NCI-H2171 treated with DMSO at 0.1 percent for 48 hours (cell line): ENCODE data around the gene PIWIL1.

ENCODE experiments used
- DNase-seq: peaks from one replicate; lab custom pipeline; 2025; lab: John Stamatoyannopoulos, UW

The PIWIL1 gene

GRCh38 chr12:130337488-130338303 lies at the start of gene PIWIL1:
PIWIL1 (plus strand) TSS chr12:130337887; CDS start chr12:130342592, 4,705 bp downstream.
- no peak for DNase-seq

GRCh38 chr12:130288206-130288605 lies 49.5 kb upstream of the PIWIL1 start:
- peak; percentile 0 for DNase-seq

DNA sequence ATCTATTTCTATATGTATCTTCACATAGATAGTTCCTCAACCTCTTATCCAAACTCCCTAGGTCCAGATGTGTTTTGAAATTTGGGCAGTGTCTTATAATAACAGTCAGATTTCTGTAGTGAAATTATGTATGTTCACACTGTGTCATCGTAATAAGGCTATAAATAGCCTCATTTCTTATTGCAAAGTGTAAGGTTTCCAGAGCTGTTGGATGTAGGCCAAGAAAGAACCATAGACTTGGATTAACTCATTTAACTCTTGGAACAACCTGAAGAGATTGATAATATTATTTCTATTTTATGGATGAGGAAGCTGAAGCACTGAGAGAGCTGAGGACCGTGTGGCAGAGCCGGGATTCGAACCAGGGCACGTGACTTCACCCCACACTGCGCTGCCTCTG lies 49.0 kb upstream of the PIWIL1 start:
- peak; percentile 1 for DNase-seq

DNA sequence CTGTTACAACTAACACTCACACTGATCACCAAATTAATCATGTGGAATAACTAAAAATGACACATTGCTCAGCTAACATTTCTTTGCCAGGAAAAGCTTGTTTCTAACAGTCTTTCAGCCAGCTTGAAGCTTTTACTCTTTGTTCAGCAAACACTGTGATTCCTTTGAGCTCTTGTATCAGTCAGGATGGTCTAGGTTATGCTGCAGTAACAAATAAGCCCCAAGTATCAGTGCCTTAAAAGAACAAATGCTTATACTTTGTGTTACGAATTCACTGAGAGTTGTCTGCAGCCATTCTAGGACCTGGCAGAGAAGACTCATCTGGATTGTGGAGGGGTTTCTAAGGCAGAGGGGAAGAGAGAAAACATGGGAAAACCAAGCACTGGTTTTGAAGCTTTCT lies 47.6 kb upstream of the PIWIL1 start:
- no peak for DNase-seq

DNA sequence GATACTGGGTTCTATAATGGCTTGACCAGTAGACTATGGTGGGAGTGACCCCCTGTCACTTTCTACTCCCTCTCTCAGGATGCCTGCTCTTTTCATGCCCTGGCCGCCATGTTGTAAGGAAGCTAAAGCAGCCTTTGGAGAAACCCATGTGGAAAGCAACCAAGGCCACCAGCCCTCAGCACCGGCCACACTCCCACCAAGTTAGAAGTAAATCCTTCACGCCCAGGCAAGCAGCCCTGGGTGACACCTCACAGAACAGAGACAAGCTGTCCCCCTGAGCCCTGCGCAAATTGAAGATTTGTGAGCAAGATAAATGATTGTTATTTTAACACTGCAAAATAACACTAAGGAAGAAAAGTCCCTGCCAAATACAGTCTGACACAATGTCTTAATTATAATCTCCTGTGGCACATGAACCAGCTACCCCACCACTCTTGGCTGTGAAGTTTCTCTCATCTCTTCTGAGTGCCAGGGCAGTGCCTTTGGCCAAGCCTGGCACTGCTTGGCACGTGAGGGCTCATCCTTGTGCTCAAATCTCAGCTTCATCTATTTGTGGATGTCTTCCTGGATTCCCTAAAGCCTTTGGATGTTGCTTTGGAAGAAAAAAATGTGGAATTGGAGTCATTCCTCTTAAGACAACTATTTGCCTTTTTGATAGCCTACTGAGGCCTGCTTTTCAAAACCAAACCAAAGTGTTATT lies 39.2 kb upstream of the PIWIL1 start:
- no peak for DNase-seq

- DNase-seq = no peak
Observed at GRCh38 chr12:130299574-130299973, 38.1 kb upstream of the PIWIL1 start.

DNA sequence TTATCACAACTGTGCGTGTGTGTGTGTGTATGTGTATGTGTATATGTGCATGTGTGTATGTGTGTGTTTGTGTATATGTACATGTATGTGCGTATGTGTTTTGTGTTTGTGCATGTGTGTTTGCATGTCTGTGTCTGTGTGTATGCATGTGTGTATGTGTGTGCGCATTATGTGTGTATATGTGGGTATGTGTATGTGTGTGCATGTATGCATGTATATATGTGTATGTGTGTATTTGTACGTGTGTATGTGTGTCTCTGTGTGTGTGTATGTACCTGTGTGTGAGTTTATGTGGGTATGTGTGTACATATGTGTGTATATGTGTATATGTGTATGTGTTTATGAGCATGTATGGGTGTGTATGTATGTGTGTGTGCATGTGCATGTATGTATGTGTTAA lies 37.6 kb upstream of the PIWIL1 start:
- DNase-seq = no peak

GRCh38 chr12:130300737-130301535 lies 36.8 kb upstream of the PIWIL1 start:
- DNase-seq = no peak

DNA sequence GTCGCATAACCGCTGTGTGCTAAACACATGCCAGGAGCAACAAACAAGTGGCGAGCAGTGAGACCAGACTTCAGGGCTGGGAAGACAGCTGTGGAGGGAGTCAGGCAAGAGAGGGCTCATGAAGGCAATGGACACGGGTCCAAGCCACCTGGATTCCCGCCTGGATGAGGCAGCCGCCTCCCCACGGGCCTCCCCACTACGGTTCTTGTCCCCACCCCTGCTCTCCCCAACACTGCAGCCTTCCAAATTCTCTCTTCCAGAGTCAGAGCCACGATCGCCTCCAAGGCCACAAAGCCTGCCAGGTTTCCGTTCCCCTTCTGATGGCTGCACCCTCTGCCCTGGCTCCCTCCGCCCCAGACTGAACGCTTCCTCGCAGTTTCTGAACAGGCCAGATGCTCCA lies 36.1 kb upstream of the PIWIL1 start:
- no peak for DNase-seq

GRCh38 chr12:130303781-130304180 lies 33.9 kb upstream of the PIWIL1 start:
- DNase-seq = no peak

- DNase-seq = no peak
Observed at GRCh38 chr12:130307859-130308258, 29.8 kb upstream of the PIWIL1 start.

GRCh38 chr12:130308393-130308792 lies 29.3 kb upstream of the PIWIL1 start:
- DNase-seq = no peak

GRCh38 chr12:130316251-130316650 lies 21.4 kb upstream of the PIWIL1 start:
- DNase-seq = no peak

GRCh38 chr12:130320536-130320935 lies 17.2 kb upstream of the PIWIL1 start:
- no peak for DNase-seq

DNA sequence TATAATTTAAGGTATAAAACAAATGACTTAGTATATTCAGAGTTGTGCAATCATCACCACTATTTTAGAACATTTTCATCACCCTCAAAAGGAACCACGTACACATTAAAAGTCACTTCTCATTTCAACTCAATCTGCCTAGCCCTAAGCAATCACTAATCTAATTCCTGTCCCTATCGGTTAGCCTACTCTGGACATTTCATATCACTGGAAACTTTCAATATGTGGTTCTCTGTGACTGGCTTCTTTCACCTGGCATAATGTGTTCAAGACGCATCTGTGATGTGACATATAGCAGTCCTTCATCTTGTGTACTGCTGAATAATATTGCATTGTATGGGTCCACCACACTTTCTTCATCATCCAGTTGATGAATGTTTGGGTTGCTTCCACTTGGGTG lies 15.4 kb upstream of the PIWIL1 start:
- no peak for DNase-seq

DNA sequence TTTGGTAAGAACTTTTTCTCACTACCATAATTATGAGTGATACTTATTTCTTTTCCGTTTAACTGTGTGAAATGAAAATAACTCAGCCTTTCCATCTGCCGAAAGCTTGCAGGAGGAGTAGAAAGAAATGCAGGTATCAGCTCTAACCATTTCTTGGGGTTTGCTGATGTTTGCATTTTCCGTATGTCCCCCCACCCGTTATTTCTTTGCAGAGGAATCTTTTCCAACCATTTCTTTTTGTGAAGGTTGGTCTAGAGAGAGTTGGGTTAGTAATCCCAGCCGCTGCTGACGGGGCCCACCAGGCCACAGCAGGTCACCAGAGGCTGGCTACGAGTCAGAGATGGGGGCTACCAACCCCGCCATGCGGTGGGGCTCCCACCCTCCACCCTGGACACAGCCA lies 7.0 kb upstream of the PIWIL1 start:
- no peak for DNase-seq

DNA sequence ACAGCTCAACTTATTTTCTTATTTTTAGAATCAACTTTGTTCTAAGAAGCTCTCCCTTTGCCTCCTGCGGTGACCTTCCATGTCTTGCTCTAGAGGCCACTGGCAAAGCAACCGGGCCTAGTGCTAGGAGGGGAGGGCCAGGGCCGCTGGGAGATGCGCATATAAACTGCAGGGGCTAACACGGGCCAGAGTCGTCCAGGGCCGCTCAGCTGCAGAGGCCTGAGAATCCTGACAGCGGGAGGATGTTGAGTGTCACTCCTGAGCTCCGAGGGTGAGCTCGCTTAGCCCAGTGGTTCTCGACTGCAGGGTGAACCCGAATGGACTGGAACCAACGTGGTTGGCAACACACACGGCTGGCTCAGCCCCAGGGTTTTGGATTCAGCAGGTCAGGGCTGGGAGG lies 6.5 kb upstream of the PIWIL1 start:
- DNase-seq = no peak

DNA sequence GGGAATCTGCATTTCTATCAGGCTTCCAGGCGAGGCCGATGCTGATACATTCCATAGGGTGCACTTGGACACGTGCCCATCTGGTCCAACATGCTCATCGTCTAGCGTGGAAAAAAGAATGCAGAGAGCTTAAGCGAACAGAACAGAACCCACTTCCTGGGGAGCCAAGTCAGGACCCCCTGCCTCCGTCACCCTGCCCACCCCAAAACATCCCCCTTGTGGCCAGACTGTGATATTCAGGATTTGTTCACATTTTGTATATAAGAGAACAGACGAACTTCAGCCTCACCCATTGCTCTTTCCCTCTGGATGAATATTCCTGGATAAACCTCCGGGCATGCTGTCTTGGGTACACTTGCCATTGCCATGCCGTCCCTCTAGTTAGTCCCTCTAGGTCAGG lies 4.3 kb upstream of the PIWIL1 start:
- no peak for DNase-seq

DNA sequence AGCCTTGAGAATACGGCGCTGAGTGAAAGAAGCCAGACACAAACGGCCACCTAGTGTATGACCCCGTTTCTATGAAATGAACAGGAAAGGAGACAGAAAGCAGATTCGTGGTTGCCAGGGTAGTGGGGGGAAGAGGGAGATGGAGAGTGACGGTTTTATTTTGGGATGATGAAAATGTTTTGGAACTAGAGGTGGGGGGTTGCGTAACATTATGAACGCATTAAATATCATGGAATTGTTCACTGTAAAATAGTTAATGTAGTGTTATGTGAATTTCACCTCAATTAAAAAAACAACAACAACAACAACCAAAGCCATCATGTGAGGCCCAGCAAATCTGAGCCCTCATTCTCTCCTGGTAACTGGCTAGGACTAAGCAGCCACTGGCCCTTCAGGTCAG lies 3.3 kb upstream of the PIWIL1 start:
- no peak for DNase-seq

DNA sequence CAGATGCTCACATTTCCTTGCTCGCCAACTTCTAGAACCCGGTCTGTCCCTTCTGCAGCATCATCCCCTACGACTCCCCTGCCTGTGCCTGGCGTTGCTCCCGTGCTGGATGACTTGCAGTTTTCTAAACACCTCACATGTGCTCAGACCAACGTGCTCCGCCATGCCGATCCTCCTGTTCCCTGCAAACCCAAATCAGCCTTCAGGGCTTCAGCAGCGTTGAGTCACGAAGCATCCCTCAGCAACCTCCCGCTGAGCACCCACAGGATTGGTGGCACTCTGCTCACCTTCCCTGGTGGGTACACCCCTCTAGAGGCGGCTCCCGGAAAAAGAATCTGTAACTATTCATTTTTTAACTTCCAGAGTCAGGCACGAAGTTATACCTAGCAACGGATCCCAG lies 2.8 kb upstream of the PIWIL1 start:
- DNase-seq = no peak

DNA sequence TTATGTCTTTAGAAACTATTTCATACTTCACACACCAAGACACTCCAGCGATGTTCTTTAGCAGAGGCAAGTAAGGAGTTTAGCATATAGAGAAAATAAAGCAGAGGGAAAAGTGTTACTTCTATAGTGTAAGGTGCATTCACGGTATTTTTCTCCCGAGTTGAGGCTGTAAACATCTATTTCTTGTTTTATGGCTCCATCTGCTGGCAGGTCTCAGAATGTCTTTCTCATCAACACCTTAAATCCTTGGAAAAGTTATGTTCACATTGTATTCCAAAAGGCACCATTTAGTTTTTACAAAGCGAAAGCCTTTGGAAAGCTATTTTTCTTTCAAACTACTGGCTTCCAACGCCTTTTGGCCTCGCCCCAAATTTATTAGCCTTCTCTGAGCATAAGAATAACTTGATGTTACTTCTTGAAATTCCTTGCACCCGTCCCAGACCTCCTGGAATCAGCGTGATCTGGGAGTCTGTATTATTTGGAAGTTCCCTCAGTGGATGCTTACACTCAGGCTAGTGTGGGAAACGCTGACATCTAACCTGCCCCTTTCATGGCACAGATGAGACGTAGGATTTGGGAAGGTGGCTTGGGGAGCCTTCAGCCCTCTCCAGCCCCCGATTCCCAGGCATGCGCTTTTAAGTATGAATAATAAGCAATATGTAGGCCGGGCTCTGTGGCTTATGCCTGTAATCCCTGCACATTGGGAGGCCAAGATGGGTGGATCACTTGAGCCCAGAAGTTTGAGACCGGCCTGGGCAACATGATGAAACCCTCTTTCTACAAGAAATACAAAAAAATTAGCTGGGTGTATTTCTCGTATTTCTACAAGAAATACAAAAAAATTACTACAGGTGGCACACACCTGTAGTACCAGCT lies 1.9 kb upstream of the PIWIL1 start:
- DNase-seq = peak; percentile 64
